ENCODE results near the gene ITGB5. TPM values are rescaled to one million over a fixed set of nuclear protein-coding genes. Genes with fewer than 3 reads are reported as not detected.
"Not testable (repeated sequence)": the region's sequence is repeated elsewhere in the genome, so short reads cannot be mapped to it uniquely, and the experiment has no call there.

Gene ITGB5
- total and polyA plus RNA-seq, 2 experiments from 2014 or later, result 33.9 to 383 TPM

GRCh38 chr3:124831628-124832199 is 55.5 kb downstream of the ITGB5 start:
- Histone ChIP-seq H3F3A (ENCODE audit: insufficient read depth) (peaks cover 58% of the 10 kb centered on the region), H4K20me1 (ENCODE audit: insufficient read depth) (no peaks in the 10 kb centered on the region), H3K9me2 (ENCODE audit: insufficient read depth) (no peaks in the 10 kb centered on the region), H3K9me3 (ENCODE audit: low read depth) (no peaks in the 10 kb centered on the region), H3K4me2 (ENCODE audit: unreplicated experiment) (no peak overlapping the region), H3K27me3 (replicated peaks; ENCODE audit: insufficient read depth) (no peaks in the 10 kb centered on the region), H3K27ac (peak overlapping the region; percentile 93), H3K9ac (peak overlapping the region; percentile 63; the same call in 1 of the 2 replicates), H2AFZ (no peak overlapping the region), H3K4me3 (no peak overlapping the region), H3K79me2 (ENCODE audit: insufficient read depth) (peaks cover 73% of the 10 kb centered on the region), H3K36me3 (ENCODE audit: low read depth) (no peaks in the 10 kb centered on the region; the same call in 1 of the 2 replicates), H3K4me1 (ENCODE audit: insufficient read depth) (peaks cover 71% of the 10 kb centered on the region)
- no peak for DNase-seq
- 93 to 98% methylated on average over 4 of the region's 4 CpGs for WGBS, 2 experiments (ENCODE audit: low coverage in 1 of 2, low lambda C conversion rate in 2 of 2, missing lambda C conversion rate in 2 of 2)
- in situ Hi-C loops (cut with MboI), result no loop called here
- no peak for TF ChIP-seq EZH2 (IDR thresholded peaks at IDR 0.05; ENCODE audit: insufficient read depth, poor library complexity, severe bottlenecking)
- TF ChIP-seq EZH2phosphoT487 (IDR thresholded peaks at IDR 0.05; ENCODE audit: insufficient read depth, low read depth), result no peak

GRCh38 chr3:124829819-124830554 is 57.2 kb downstream of the ITGB5 start:
- H4K20me1 ChIP-seq (ENCODE audit: insufficient read depth), result no peaks in the 10 kb centered on the region
- no peak overlapping the region for H3K4me2 ChIP-seq (ENCODE audit: unreplicated experiment)
- no peaks in the 10 kb centered on the region for H3K27me3 ChIP-seq (replicated peaks; ENCODE audit: insufficient read depth)
- H3K9ac ChIP-seq, result peak overlapping the region; percentile 48
- TF ChIP-seq EZH2 (IDR thresholded peaks at IDR 0.05; ENCODE audit: insufficient read depth, poor library complexity, severe bottlenecking), result no peak
- TF ChIP-seq EZH2phosphoT487 (IDR thresholded peaks at IDR 0.05; ENCODE audit: insufficient read depth, low read depth), result no peak
- H3K9me2 ChIP-seq (ENCODE audit: insufficient read depth), result no peaks in the 10 kb centered on the region
- in situ Hi-C loops (cut with MboI), result no loop called here
- H3F3A ChIP-seq (ENCODE audit: insufficient read depth), result peaks cover 63% of the 10 kb centered on the region
- peaks cover 14% of the 10 kb centered on the region for H3K36me3 ChIP-seq (ENCODE audit: low read depth)
- H2AFZ ChIP-seq, result 0 out of 2 replicates have a peak overlapping the region, but pooled peaks have one; percentile 20
- peak overlapping the region; percentile 75 for H3K27ac ChIP-seq
- peaks cover 62% of the 10 kb centered on the region for H3K79me2 ChIP-seq (ENCODE audit: insufficient read depth)
- H3K4me1 ChIP-seq (ENCODE audit: insufficient read depth), result peaks cover 63% of the 10 kb centered on the region
- H3K9me3 ChIP-seq (ENCODE audit: low read depth), result no peaks in the 10 kb centered on the region
- no peak overlapping the region for H3K4me3 ChIP-seq
- WGBS, 2 experiments (ENCODE audit: low coverage in 1 of 2, low lambda C conversion rate in 2 of 2, missing lambda C conversion rate in 2 of 2), result 15 to 25% methylated on average over 6 of the region's 6 CpGs
- peak; percentile 73 for DNase-seq

- H3K27ac ChIP-seq, result peak overlapping the region; percentile 75
- 70 to 73% methylated on average over 15 of the region's 15 CpGs for WGBS, 2 experiments (ENCODE audit: low coverage in 1 of 2, low lambda C conversion rate in 2 of 2, missing lambda C conversion rate in 2 of 2)
- H3K9me3 ChIP-seq (ENCODE audit: low read depth), result no peaks in the 10 kb centered on the region
- H3K9ac ChIP-seq, result peak overlapping the region; percentile 48
- no peaks in the 10 kb centered on the region for H3K9me2 ChIP-seq (ENCODE audit: insufficient read depth)
- TF ChIP-seq EZH2 (IDR thresholded peaks at IDR 0.05; ENCODE audit: insufficient read depth, poor library complexity, severe bottlenecking) (no peak), EZH2phosphoT487 (IDR thresholded peaks at IDR 0.05; ENCODE audit: insufficient read depth, low read depth) (no peak)
- H3K79me2 ChIP-seq (ENCODE audit: insufficient read depth), result peaks cover 62% of the 10 kb centered on the region
- in situ Hi-C loops (cut with MboI), result no loop called here
- DNase-seq, result peak; percentile 64
- peaks cover 14% of the 10 kb centered on the region for H3K36me3 ChIP-seq (ENCODE audit: low read depth)
- H4K20me1 ChIP-seq (ENCODE audit: insufficient read depth), result no peaks in the 10 kb centered on the region
- H2AFZ ChIP-seq, result 0 out of 2 replicates have a peak overlapping the region, but pooled peaks have one; percentile 20
- no peak overlapping the region for H3K4me3 ChIP-seq
- H3K27me3 ChIP-seq (replicated peaks; ENCODE audit: insufficient read depth), result no peaks in the 10 kb centered on the region
- H3F3A ChIP-seq (ENCODE audit: insufficient read depth), result peaks cover 70% of the 10 kb centered on the region
- H3K4me1 ChIP-seq (ENCODE audit: insufficient read depth), result peaks cover 63% of the 10 kb centered on the region
- H3K4me2 ChIP-seq (ENCODE audit: unreplicated experiment), result no peak overlapping the region
Observed at GRCh38 chr3:124829178-124829818, 57.9 kb downstream of the ITGB5 start.

GRCh38 chr3:124827476-124828206 is 59.5 kb downstream of the ITGB5 start:
- H4K20me1 ChIP-seq (ENCODE audit: insufficient read depth); H3K4me3 ChIP-seq; H3K9me2 ChIP-seq (ENCODE audit: insufficient read depth); H3K9me3 ChIP-seq (ENCODE audit: low read depth); H2AFZ ChIP-seq; H3K9ac ChIP-seq; in situ Hi-C loops (cut with MboI); DNase-seq; H3K27me3 ChIP-seq (replicated peaks; ENCODE audit: insufficient read depth); H3K4me2 ChIP-seq (ENCODE audit: unreplicated experiment): not testable (repeated sequence)
- 88 to 92% methylated on average over 11 to 15 of the region's 15 CpGs for WGBS, 2 experiments (ENCODE audit: low coverage in 1 of 2, low lambda C conversion rate in 2 of 2, missing lambda C conversion rate in 2 of 2)
- Histone ChIP-seq H3K79me2 (ENCODE audit: insufficient read depth) (peaks cover 57% of the 10 kb centered on the region), H3K4me1 (ENCODE audit: insufficient read depth) (peaks cover 55% of the 10 kb centered on the region), H3F3A (ENCODE audit: insufficient read depth) (peaks cover 63% of the 10 kb centered on the region), H3K27ac (peak overlapping the region; percentile 71), H3K36me3 (ENCODE audit: low read depth) (peaks cover 14% of the 10 kb centered on the region)
